Activated naive CD8-positive, alpha-beta T cell treated with anti-CD3 and anti-CD28 coated beads, Interleukin-2, amount 50 U/mL, for 16 hours (primary cell): ENCODE results near the gene CCNQ.

Source experiments
- DNase-seq: peaks from one replicate; pipeline ENCODE4 v3.0.0-alpha.2; 2020; ENCODE audit warnings: low read depth, low spot score

Gene CCNQ

GRCh38 chrX:153598541-153599191 is at the start of gene CCNQ:
Gene CCNQ, minus strand, starts transcription at chrX:153599139. Its CDS starts 66 bp downstream, at chrX:153599073.
- DNase-seq = no peak

GRCh38 chrX:153647461-153648357 is 48.8 kb upstream of the CCNQ start:
- DNase-seq = no peak

- no peak for DNase-seq
Measured at GRCh38 chrX:153646620-153647373, 47.9 kb upstream of the CCNQ start, which contains the start of gene DUSP9. Gene DUSP9, plus strand, starts transcription at chrX:153647203. Its CDS starts 751 bp downstream, at chrX:153647954.

GRCh38 chrX:153645921-153646488 is 47.1 kb upstream of the CCNQ start:
- DNase-seq = no peak

- DNase-seq = no peak
Measured at GRCh38 chrX:153645151-153645550, 46.2 kb upstream of the CCNQ start.

- DNase-seq = no peak
Measured at GRCh38 chrX:153644356-153645125, 45.6 kb upstream of the CCNQ start.

- no peak for DNase-seq
Measured at GRCh38 chrX:153643431-153644351, 44.8 kb upstream of the CCNQ start.

GRCh38 chrX:153642655-153643430 is 43.9 kb upstream of the CCNQ start:
- no peak for DNase-seq

GRCh38 chrX:153642051-153642654 is 43.2 kb upstream of the CCNQ start:
- no peak for DNase-seq

GRCh38 chrX:153641627-153642026 is 42.7 kb upstream of the CCNQ start:
- no peak for DNase-seq

GRCh38 chrX:153640736-153641575 is 42.0 kb upstream of the CCNQ start:
- DNase-seq = no peak

- no peak for DNase-seq
Measured at GRCh38 chrX:153640045-153640686, 41.2 kb upstream of the CCNQ start.

GRCh38 chrX:153639177-153640044 is 40.5 kb upstream of the CCNQ start:
- no peak for DNase-seq

- no peak for DNase-seq
Measured at GRCh38 chrX:153638436-153639176, 39.7 kb upstream of the CCNQ start.

- DNase-seq = no peak
Measured at GRCh38 chrX:153638041-153638371, 39.1 kb upstream of the CCNQ start.
